ENCODE measurements around the gene TPM3.
A peak's percentile ranks its signal among the peaks of the same experiment; 100 is the strongest.

The TPM3 gene

GRCh38 chr1:154219541-154219940, 27.6 kb upstream of the TPM3 start:
- Histone ChIP-seq H3K4me1 (peaks cover 7% of the 10 kb centered on the region), H3K36me3 (ENCODE audit: control insufficient read depth, insufficient read depth, low read length) (no peaks in the 10 kb centered on the region), H3K27me3 (ENCODE audit: control insufficient read depth, insufficient read depth, low read length) (no peaks in the 10 kb centered on the region)

GRCh38 chr1:154218545-154218944, 26.6 kb upstream of the TPM3 start:
- Histone ChIP-seq H3K9ac (no peak overlapping the region), H2AFZ (no peak overlapping the region), H3K27ac (no peak overlapping the region), H3K4me3 (ENCODE audit: low read depth, low read length) (no peak overlapping the region), H3K79me2 (peaks cover 43% of the 10 kb centered on the region), H3K27me3 (ENCODE audit: control insufficient read depth, insufficient read depth, low read length) (no peaks in the 10 kb centered on the region), H3K4me2 (ENCODE audit: low read length) (no peak overlapping the region), H3K9me3 (ENCODE audit: control insufficient read depth, low read length) (no peaks in the 10 kb centered on the region), H3K36me3 (ENCODE audit: control insufficient read depth, insufficient read depth, low read length) (no peaks in the 10 kb centered on the region), H3K4me1 (peaks cover 7% of the 10 kb centered on the region)
- no peak for TF ChIP-seq CTCF (IDR thresholded peaks at IDR 0.05)

More at GRCh38 chr1:154219541-154219940, 27.6 kb upstream of the TPM3 start:
- peak overlapping the region; percentile 98 for H3K27ac ChIP-seq
- H3K4me3 ChIP-seq (ENCODE audit: low read depth, low read length): peak overlapping the region; percentile 98
- H3K4me2 ChIP-seq (ENCODE audit: low read length): peak overlapping the region; percentile 72
- no peaks in the 10 kb centered on the region for H3K9me3 ChIP-seq (ENCODE audit: control insufficient read depth, low read length)
- H3K79me2 ChIP-seq: peaks cover 43% of the 10 kb centered on the region
- no peak overlapping the region for H3K9ac ChIP-seq
- no peak overlapping the region for H2AFZ ChIP-seq
- TF ChIP-seq CTCF (IDR thresholded peaks at IDR 0.05): no peak

DNA sequence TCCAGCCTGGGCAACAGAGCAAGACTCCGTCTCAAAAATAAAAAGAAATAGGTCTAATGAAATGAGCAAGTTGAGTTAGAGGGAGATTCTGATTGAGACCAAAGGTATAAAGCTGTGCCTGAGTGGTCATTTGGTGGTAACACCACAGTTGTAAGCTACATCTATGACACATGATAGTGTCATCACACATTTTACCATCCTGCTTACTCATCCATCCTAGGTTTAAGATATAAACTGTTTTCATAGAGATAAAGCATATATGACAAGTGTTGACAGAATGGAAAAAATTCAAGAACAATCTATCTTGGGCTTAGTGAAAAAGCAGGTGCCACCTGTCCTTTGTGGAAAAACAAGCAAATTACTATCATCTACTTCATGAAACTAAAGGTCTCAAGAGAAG, 21.4 kb upstream of the TPM3 start:
- Histone ChIP-seq H3K79me2 (peaks cover 14% of the 10 kb centered on the region), H3K4me3 (ENCODE audit: low read depth, low read length) (no peak overlapping the region), H3K9ac (no peak overlapping the region), H3K36me3 (ENCODE audit: control insufficient read depth, insufficient read depth, low read length) (no peaks in the 10 kb centered on the region), H3K27me3 (ENCODE audit: control insufficient read depth, insufficient read depth, low read length) (no peaks in the 10 kb centered on the region), H3K4me2 (ENCODE audit: low read length) (no peak overlapping the region), H3K9me3 (ENCODE audit: control insufficient read depth, low read length) (no peaks in the 10 kb centered on the region), H2AFZ (no peak overlapping the region), H3K27ac (no peak overlapping the region), H3K4me1 (peaks cover under 1% of the 10 kb centered on the region)
- TF ChIP-seq CTCF (IDR thresholded peaks at IDR 0.05): no peak

DNA sequence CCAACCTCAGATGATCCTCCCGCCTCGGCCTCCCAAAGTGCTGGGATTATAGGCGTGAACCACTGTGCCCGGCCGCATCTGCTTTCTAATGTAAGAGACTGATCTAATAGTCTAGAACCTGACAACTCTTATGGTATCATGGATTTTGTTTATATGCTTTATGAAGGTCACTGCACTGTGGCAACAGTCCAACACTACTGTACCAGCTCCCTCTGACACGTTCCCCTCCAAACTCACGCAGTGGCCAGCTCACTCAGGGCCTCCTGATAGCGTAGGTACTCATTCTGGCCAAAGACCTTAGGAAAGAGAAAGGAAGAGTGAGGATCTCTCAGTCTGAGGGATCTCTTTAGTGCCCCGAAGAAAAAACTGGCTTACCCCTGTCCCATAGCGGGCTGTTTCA, 20.2 kb upstream of the TPM3 start:
- no peak overlapping the region for H2AFZ ChIP-seq
- H3K9me3 ChIP-seq (ENCODE audit: control insufficient read depth, low read length): no peaks in the 10 kb centered on the region
- no peaks in the 10 kb centered on the region for H3K4me1 ChIP-seq
- H3K27ac ChIP-seq: no peak overlapping the region
- H3K9ac ChIP-seq: no peak overlapping the region
- H3K4me3 ChIP-seq (ENCODE audit: low read depth, low read length): no peak overlapping the region
- no peaks in the 10 kb centered on the region for H3K36me3 ChIP-seq (ENCODE audit: control insufficient read depth, insufficient read depth, low read length)
- H3K4me2 ChIP-seq (ENCODE audit: low read length): no peak overlapping the region
- H3K27me3 ChIP-seq (ENCODE audit: control insufficient read depth, insufficient read depth, low read length): no peaks in the 10 kb centered on the region
- no peak for TF ChIP-seq CTCF (IDR thresholded peaks at IDR 0.05)
- peaks cover 4% of the 10 kb centered on the region for H3K79me2 ChIP-seq

DNA sequence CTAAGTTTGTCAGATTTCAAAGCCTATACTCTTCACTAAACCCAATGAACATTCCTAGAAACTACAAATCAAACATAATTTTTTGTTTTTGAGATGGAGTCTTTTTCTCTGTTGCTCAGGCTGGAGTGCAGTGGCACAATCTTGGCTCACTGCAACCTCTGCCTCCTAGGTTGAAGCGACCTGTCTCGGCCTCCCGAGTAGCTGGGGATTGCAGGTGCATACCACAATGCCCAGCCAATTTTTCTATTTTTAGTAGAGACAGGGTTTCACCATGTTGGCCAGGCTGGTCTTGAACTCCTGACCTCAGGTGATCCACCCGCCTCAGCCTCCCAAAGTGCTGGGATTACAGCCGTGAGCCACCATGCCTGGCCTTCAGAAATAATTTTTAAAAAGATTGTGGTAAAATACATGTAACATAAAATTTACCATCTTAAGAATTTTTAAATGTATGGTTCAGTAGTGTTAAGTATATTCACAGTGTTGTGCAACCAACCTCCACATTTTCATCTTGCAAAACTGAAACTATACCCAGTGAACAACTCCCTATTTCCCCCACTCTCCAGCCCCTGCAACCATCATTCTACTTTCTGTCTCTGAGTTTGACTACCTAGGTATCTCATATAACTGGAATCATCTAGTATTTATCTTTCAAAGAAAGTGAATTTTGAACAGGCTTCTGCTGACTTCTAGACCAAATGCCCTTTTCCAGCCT, 16.9 kb upstream of the TPM3 start:
- Histone ChIP-seq H3K79me2 (no peaks in the 10 kb centered on the region), H3K4me3 (ENCODE audit: low read depth, low read length) (no peak overlapping the region), H3K27me3 (ENCODE audit: control insufficient read depth, insufficient read depth, low read length) (no peaks in the 10 kb centered on the region), H3K27ac (no peak overlapping the region), H3K9ac (no peak overlapping the region), H3K36me3 (ENCODE audit: control insufficient read depth, insufficient read depth, low read length) (no peaks in the 10 kb centered on the region), H3K4me2 (ENCODE audit: low read length) (no peak overlapping the region), H3K9me3 (ENCODE audit: control insufficient read depth, low read length) (no peaks in the 10 kb centered on the region), H2AFZ (no peak overlapping the region), H3K4me1 (no peaks in the 10 kb centered on the region)
- TF ChIP-seq CTCF (IDR thresholded peaks at IDR 0.05): no peak
